ENCODE measurements around the gene PTK7.

The PTK7 gene

DNA sequence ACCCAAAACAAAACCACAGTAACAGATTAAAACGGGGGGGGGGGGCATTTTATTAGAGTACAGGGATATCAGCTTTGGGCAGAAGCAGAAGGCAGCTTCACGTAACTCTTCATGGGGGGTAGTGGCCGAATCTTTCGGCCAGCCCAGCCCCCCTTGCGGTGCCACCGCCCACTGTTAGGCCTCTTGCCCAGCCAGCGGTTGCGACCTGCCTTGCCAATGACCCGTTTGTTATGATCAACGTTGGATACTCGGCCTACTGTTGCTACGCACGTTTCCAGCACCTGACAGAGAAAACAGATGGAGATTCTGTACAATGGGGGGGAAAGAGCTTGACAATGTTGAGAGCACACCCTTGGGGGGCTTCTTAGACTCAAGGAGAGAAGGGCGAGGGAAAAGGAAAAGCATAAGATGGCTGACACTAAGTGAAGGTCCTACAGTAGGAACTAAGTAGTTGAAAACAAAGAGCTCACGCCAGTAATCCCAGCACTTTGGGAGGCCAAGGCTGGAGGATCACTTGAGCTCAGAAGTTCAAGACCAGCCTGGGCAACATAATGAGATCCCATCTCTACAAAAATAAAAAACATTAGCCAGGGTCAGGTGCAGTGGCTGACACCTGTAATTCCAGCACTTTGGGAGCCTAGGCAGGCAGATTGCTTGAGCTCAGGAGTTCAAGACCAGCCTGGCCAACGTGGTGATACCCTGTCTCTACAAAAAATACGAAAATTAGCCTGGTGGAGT lies 21.7 kb upstream of the PTK7 start:
- TF ChIP-seq, protein P1, sequence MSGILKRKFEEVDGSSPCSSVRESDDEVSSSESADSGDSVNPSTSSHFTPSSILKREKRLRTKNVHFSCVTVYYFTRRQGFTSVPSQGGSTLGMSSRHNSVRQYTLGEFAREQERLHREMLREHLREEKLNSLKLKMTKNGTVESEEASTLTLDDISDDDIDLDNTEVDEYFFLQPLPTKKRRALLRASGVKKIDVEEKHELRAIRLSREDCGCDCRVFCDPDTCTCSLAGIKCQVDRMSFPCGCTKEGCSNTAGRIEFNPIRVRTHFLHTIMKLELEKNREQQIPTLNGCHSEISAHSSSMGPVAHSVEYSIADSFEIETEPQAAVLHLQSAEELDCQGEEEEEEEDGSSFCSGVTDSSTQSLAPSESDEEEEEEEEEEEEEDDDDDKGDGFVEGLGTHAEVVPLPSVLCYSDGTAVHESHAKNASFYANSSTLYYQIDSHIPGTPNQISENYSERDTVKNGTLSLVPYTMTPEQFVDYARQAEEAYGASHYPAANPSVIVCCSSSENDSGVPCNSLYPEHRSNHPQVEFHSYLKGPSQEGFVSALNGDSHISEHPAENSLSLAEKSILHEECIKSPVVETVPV (CRISPR knock-in tag; IDR thresholded peaks at IDR 0.05), result no peak
- TF ChIP-seq ZNF565 (CRISPR knock-in tag; conservative IDR thresholded peaks at IDR 0.05; ENCODE audit: low read depth), result no peak
- TF ChIP-seq ZNF8 (CRISPR knock-in tag; IDR thresholded peaks at IDR 0.05), result no peak
- no peak for TF ChIP-seq ZNF70 (CRISPR knock-in tag; IDR thresholded peaks at IDR 0.05)
- TF ChIP-seq, protein P2, sequence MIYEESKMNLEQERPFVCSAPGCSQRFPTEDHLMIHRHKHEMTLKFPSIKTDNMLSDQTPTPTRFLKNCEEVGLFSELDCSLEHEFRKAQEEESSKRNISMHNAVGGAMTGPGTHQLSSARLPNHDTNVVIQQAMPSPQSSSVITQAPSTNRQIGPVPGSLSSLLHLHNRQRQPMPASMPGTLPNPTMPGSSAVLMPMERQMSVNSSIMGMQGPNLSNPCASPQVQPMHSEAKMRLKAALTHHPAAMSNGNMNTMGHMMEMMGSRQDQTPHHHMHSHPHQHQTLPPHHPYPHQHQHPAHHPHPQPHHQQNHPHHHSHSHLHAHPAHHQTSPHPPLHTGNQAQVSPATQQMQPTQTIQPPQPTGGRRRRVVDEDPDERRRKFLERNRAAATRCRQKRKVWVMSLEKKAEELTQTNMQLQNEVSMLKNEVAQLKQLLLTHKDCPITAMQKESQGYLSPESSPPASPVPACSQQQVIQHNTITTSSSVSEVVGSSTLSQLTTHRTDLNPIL (CRISPR knock-in tag; IDR thresholded peaks at IDR 0.05; ENCODE audit: low read depth), result no peak
- TF ChIP-seq RARB (CRISPR knock-in tag; IDR thresholded peaks at IDR 0.05), result no peak
- TF ChIP-seq GLIS3 (CRISPR knock-in tag; IDR thresholded peaks at IDR 0.05), result no peak
- TF ChIP-seq ZFP3 (CRISPR knock-in tag; IDR thresholded peaks at IDR 0.05), result no peak
- TF ChIP-seq PPARA (CRISPR knock-in tag; IDR thresholded peaks at IDR 0.05; ENCODE audit: borderline replicate concordance), result no peak
- TF ChIP-seq, protein P3, sequence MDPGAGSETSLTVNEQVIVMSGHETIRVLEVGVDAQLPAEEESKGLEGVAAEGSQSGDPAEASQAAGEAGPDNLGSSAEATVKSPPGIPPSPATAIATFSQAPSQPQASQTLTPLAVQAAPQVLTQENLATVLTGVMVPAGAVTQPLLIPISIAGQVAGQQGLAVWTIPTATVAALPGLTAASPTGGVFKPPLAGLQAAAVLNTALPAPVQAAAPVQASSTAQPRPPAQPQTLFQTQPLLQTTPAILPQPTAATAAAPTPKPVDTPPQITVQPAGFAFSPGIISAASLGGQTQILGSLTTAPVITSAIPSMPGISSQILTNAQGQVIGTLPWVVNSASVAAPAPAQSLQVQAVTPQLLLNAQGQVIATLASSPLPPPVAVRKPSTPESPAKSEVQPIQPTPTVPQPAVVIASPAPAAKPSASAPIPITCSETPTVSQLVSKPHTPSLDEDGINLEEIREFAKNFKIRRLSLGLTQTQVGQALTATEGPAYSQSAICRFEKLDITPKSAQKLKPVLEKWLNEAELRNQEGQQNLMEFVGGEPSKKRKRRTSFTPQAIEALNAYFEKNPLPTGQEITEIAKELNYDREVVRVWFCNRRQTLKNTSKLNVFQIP (CRISPR knock-in tag; IDR thresholded peaks at IDR 0.05; ENCODE audit: borderline replicate concordance, low read depth), result no peak
- no peak for TF ChIP-seq ARNTL (CRISPR knock-in tag; IDR thresholded peaks at IDR 0.05; ENCODE audit: borderline replicate concordance, low read depth)
- no peak for TF ChIP-seq ESRRG (CRISPR knock-in tag; IDR thresholded peaks at IDR 0.05)
- ATAC-seq, result no peak

DNA sequence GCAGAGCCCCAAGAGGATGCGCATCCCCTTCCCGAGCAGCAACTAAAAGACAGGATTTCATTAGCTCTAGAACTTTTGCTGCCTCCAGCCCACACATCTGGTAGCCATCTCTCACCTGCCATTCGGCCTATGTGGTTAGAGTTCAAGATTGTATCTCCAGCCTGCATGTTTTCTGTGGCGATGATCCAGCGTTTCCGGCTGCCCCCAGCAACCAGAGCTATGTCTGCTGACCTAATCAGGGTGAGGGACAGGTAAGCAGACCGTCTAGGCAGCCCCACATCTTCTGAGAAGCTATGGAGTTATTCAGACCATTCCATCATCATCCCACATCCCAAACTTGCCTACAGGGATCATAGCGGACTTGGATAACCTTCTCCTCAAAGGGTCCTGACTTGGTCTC lies 20.1 kb upstream of the PTK7 start:
- ATAC-seq, result no peak
- no peak for TF ChIP-seq TCF4 (CRISPR knock-in tag; IDR thresholded peaks at IDR 0.05; ENCODE audit: borderline replicate concordance)
- no peak for TF ChIP-seq CSDC2 (CRISPR knock-in tag; IDR thresholded peaks at IDR 0.05)
- TF ChIP-seq ISL1 (CRISPR knock-in tag; IDR thresholded peaks at IDR 0.05), result no peak
- no peak for TF ChIP-seq OSR1 (CRISPR knock-in tag; IDR thresholded peaks at IDR 0.05)
- no peak for TF ChIP-seq ZNF70 (CRISPR knock-in tag; IDR thresholded peaks at IDR 0.05)

DNA sequence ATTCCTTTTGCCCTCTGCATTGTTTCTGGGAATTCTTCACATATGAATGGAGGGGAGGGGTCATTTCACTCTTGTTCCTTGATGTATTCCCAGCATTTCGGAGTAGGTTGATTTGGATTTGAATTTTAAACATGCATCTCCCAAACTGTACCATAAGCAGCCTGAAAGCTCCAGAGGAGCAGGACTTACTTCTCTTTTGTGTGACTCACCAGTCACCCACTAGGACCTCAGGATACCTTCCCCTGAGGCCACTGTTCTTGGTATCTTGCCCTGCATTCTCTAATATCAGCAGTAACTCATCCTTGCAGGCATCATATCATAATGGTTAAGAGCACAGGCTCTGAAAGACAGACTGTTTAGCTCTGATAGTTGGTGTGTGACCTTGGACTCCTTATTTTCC lies 17.6 kb upstream of the PTK7 start:
- no peak for ATAC-seq
- TF ChIP-seq, protein P2 (CRISPR knock-in tag; IDR thresholded peaks at IDR 0.05; ENCODE audit: low read depth), result no peak
- TF ChIP-seq ZFP3 (CRISPR knock-in tag; IDR thresholded peaks at IDR 0.05) (no peak), OSR1 (CRISPR knock-in tag; IDR thresholded peaks at IDR 0.05) (no peak), ESRRG (CRISPR knock-in tag; IDR thresholded peaks at IDR 0.05) (no peak), TCF4 (CRISPR knock-in tag; IDR thresholded peaks at IDR 0.05; ENCODE audit: borderline replicate concordance) (no peak), ZNF565 (CRISPR knock-in tag; conservative IDR thresholded peaks at IDR 0.05; ENCODE audit: low read depth) (no peak), CSDC2 (CRISPR knock-in tag; IDR thresholded peaks at IDR 0.05) (no peak), ZNF8 (CRISPR knock-in tag; IDR thresholded peaks at IDR 0.05) (no peak), TOX (CRISPR knock-in tag; IDR thresholded peaks at IDR 0.05; ENCODE audit: borderline replicate concordance) (no peak), PPARA (CRISPR knock-in tag; IDR thresholded peaks at IDR 0.05; ENCODE audit: borderline replicate concordance) (no peak)
- TF ChIP-seq, protein P1 (CRISPR knock-in tag; IDR thresholded peaks at IDR 0.05), result no peak
- TF ChIP-seq, protein P4, sequence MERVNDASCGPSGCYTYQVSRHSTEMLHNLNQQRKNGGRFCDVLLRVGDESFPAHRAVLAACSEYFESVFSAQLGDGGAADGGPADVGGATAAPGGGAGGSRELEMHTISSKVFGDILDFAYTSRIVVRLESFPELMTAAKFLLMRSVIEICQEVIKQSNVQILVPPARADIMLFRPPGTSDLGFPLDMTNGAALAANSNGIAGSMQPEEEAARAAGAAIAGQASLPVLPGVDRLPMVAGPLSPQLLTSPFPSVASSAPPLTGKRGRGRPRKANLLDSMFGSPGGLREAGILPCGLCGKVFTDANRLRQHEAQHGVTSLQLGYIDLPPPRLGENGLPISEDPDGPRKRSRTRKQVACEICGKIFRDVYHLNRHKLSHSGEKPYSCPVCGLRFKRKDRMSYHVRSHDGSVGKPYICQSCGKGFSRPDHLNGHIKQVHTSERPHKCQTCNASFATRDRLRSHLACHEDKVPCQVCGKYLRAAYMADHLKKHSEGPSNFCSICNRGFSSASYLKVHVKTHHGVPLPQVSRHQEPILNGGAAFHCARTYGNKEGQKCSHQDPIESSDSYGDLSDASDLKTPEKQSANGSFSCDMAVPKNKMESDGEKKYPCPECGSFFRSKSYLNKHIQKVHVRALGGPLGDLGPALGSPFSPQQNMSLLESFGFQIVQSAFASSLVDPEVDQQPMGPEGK (CRISPR knock-in tag; IDR thresholded peaks at IDR 0.05; ENCODE audit: borderline replicate concordance), result no peak

Data from SK-N-SH treated with all-trans-retinoic acid at 6 μM for 48 hours (cell line).